K562 (cell line): Measurements from ENCODE around the gene VKORC1. TPM values are rescaled to one million over a fixed set of nuclear protein-coding genes. Genes with fewer than 3 reads are reported as not detected.
A peak's percentile ranks its signal among the peaks of the same experiment; 100 is the strongest.

Source experiments
- ATAC-seq: fragments of 200-7000 bp; cut with Tn5 transposase; 3 replicates; pipeline ENCODE4 v1.9.1; 2020; ENCODE audit warnings: moderate library complexity
- BruUV-seq: library from RNA; stranded (reverse); fragments of 400-500 nt; replicated peaks from 2 replicates; lab custom pipeline; 2021; lab: Mats Ljungman, UMichigan
- CTCF ChIA-PET: fragments of 300-600 bp; formaldehyde crosslinking; extraction: SDS; loops from one replicate; lab custom pipeline; 2021; ENCODE audit warnings: low intra/inter-chr PET ratio; lab: Yijun Ruan, JAX
- POLR2A ChIA-PET: fragments of 300-600, 350-650 bp; sonication (Branson Sonifier 250); formaldehyde crosslinking; extraction: SDS; loops from one replicate; lab custom pipeline; 2021; ENCODE audit warnings: antibody characterized with exemption, inconsistent platforms; lab: Yijun Ruan, JAX
- DNase-seq, 4 experiments: peaks; one replicate each; pipeline versions ENCODE4 v3.0.0 to v3.0.0-alpha.2; 2011 to 2018; ENCODE audit warnings: low spot score in 3 of 4, mixed read lengths in 3 of 4; ENCODE audit errors: extremely low read depth in 1 of 4
- FAIRE-seq: peaks from 2 replicates; lab custom pipeline; 2011; peaks lifted over from hg19 to GRCh38; lab: Jason Lieb, UNC
- H2AFZ ChIP-seq: 2 replicates; pipeline ENCODE4 v1.6.0; 2011; ENCODE audit warnings: low read depth, low read length, control low read depth, inconsistent platforms
- H3K27ac ChIP-seq: fragments of 200-600 bp; 3 replicates; pipeline ENCODE4 v1.8.0; 2011; ENCODE audit warnings: low read depth, mild to moderate bottlenecking, control low read depth, inconsistent platforms, low read length, moderate library complexity, mixed read lengths; ENCODE audit errors: extremely low read depth
- H3K27me3 ChIP-seq, 2 experiments: fragments of 300-600 bp in 1 of 2; 2 replicates in 1 of 2; 3 replicates in 1 of 2; pipeline versions ENCODE4 v1.6.0 to v1.8.0; 2011; ENCODE audit warnings: inconsistent platforms in 2 of 2, low read length in 2 of 2, mild to moderate bottlenecking in 1 of 2, mixed read lengths in 1 of 2, moderate library complexity in 1 of 2; ENCODE audit not compliant: control insufficient read depth in 2 of 2, insufficient read depth in 2 of 2
- H3K36me3 ChIP-seq: fragments of 300-600 bp; 3 replicates; pipeline ENCODE4 v1.8.0; 2011; ENCODE audit warnings: mild to moderate bottlenecking, low read length, inconsistent platforms; ENCODE audit not compliant: control insufficient read depth, insufficient read depth
- H3K4me1 ChIP-seq, 2 experiments: fragments of 200-600 bp in 1 of 2; replicated peaks in 1 of 2; 2 replicates in 1 of 2; 3 replicates in 1 of 2; pipeline versions ENCODE4 v1.5.1 to v1.8.0; 2011; ENCODE audit warnings: inconsistent platforms in 2 of 2, low read length in 2 of 2, mild to moderate bottlenecking in 1 of 2, mixed read lengths in 1 of 2, moderate library complexity in 1 of 2; ENCODE audit not compliant: control insufficient read depth in 2 of 2, insufficient read depth in 2 of 2
- H3K4me2 ChIP-seq: 2 replicates; pipeline ENCODE4 v1.6.1; 2011; ENCODE audit warnings: low read length, control low read depth, inconsistent platforms, mixed read lengths; ENCODE audit not compliant: insufficient read depth
- H3K4me3 ChIP-seq: fragments of 200-600 bp; sonication (generic), shearing (Covaris generic); 2 replicates; pipeline ENCODE4 v1.5.1; 2016; ENCODE audit warnings: control low read depth, inconsistent platforms
- H3K79me2 ChIP-seq: fragments of 200-600 bp; 3 replicates; pipeline ENCODE4 v1.8.0; 2011; ENCODE audit warnings: low read length, inconsistent platforms; ENCODE audit not compliant: control insufficient read depth, insufficient read depth
- H3K9ac ChIP-seq, 2 experiments: 2 replicates each; pipeline versions ENCODE4 v1.6.0 to v1.6.1; 2011; ENCODE audit warnings: low read depth in 2 of 2, low read length in 2 of 2, control low read depth in 1 of 2, inconsistent platforms in 1 of 2, mild to moderate bottlenecking in 1 of 2, mixed read lengths in 1 of 2; ENCODE audit not compliant: insufficient read depth in 1 of 2
- H3K9me1 ChIP-seq: one replicate; pipeline ENCODE4 v1.6.0; 2011; ENCODE audit warnings: inconsistent platforms, mild to moderate bottlenecking, low read length, moderate library complexity; ENCODE audit not compliant: control insufficient read depth, insufficient read depth
- H3K9me3 ChIP-seq: replicated peaks from 2 replicates; pipeline ENCODE4 v1.5.1; 2011; ENCODE audit warnings: low read depth, low read length, inconsistent platforms; ENCODE audit not compliant: control insufficient read depth, insufficient read depth
- H4K20me1 ChIP-seq: replicated peaks from 2 replicates; pipeline ENCODE4 v1.6.1; 2011; ENCODE audit warnings: low read length, inconsistent platforms, mixed read lengths; ENCODE audit not compliant: control insufficient read depth, insufficient read depth
- ARID1B ChIP-seq: fragments of 450-650 bp; IDR thresholded peaks from 2 replicates; pipeline ENCODE4 v1.6.1; 2016; ENCODE audit warnings: antibody characterized with exemption, mild to moderate bottlenecking, inconsistent platforms
- ATF3 ChIP-seq, 2 experiments: fragments of 450-650 bp in 1 of 2; sonication (generic) in 1 of 2; formaldehyde crosslinking in 1 of 2; IDR thresholded peaks in 1 of 2; conservative IDR thresholded peaks in 1 of 2; 2 replicates each; pipeline versions ENCODE4 v1.6.1 to v1.8.1; 2016 to 2023; ENCODE audit warnings: mild to moderate bottlenecking in 2 of 2, moderate library complexity in 2 of 2, inconsistent platforms in 1 of 2, missing genetic modification reagents in 1 of 2
- FOXK2 ChIP-seq, 2 experiments: fragments of 450-650 bp; IDR thresholded peaks in 1 of 2; conservative IDR thresholded peaks in 1 of 2; 2 replicates each; pipeline ENCODE4 v1.6.1; 2016; ENCODE audit warnings: low read depth in 2 of 2, mild to moderate bottlenecking in 1 of 2
- JUN ChIP-seq, 2 experiments: sonication (generic) in 1 of 2; formaldehyde crosslinking in 1 of 2; IDR thresholded peaks; 2 replicates each; pipeline versions ENCODE4 v1.6.1 to v1.8.0; 2012 to 2022; ENCODE audit warnings: borderline replicate concordance in 2 of 2, mild to moderate bottlenecking in 2 of 2, improper control_type of control experiment in 1 of 2, low read depth in 1 of 2, low read length in 1 of 2, missing genetic modification reagents in 1 of 2
- MNT ChIP-seq, 2 experiments: fragments of 450-650 bp; conservative IDR thresholded peaks; 2 replicates each; pipeline ENCODE4 v1.6.1; 2017; ENCODE audit warnings: mild to moderate bottlenecking in 2 of 2, moderate library complexity in 2 of 2
- MYNN ChIP-seq, 2 experiments: sonication (generic); formaldehyde crosslinking in 1 of 2; IDR thresholded peaks; 2 replicates each; pipeline versions ENCODE4 v1.5.0 to v1.6.1; 2016 to 2020; ENCODE audit warnings: antibody characterized with exemption in 1 of 2, missing genetic modification reagents in 1 of 2
- SOX6 ChIP-seq: fragments of 450-650 bp; IDR thresholded peaks from 2 replicates; pipeline ENCODE4 v1.6.1; 2014; ENCODE audit warnings: mild to moderate bottlenecking
- UBTF ChIP-seq, 2 experiments: IDR thresholded peaks; 2 replicates each; pipeline ENCODE4 v1.6.1; 2012; ENCODE audit warnings: improper control_type of control experiment in 2 of 2, low read depth in 2 of 2, low read length in 2 of 2, borderline replicate concordance in 1 of 2
- VEZF1 ChIP-seq: fragments of 200-800 bp; sonication (Bioruptor generic); IDR thresholded peaks from 2 replicates; pipeline ENCODE4 v1.6.1; 2017; ENCODE audit warnings: missing genetic modification characterization, missing compliant biosample characterization
- ZFP36 ChIP-seq: fragments of 150-350 bp; IDR thresholded peaks from 2 replicates; pipeline ENCODE4 v1.6.1; 2018; ENCODE audit warnings: low read length, low read depth; ENCODE audit not compliant: partially characterized antibody
- ZNF655 ChIP-seq: fragments of 250-450 bp; sonication (Bioruptor Pico); IDR thresholded peaks from 2 replicates; pipeline ENCODE4 v1.5.0; 2021
- WGBS: fragments of 100-300 bp; shearing (Covaris generic); methylation state at CpG from one replicate; pipeline ENCODE4 v1.1.6; 2016; ENCODE audit warnings: low coverage, mixed read lengths; ENCODE audit not compliant: insufficient coverage; ENCODE audit errors: missing lambda C conversion rate; 5-methylcytosine and 5-hydroxymethylcytosine counted together
- in situ Hi-C: fragments of 300-500 bp; cut with MboI; formaldehyde crosslinking; loops from 4 replicates; pipeline ENCODE4 v1.15.0; 2018; ENCODE audit warnings: inconsistent platforms, mixed read lengths
- intact Hi-C: fragments of 100-400 bp; cut with micrococcal nuclease; formaldehyde crosslinking; loops from 2 replicates; pipeline ENCODE4 v1.14.2; 2022
- polyA plus RNA-seq, 8 experiments: library from polyadenylated mRNA; depleted of rRNA in 4 of 8; stranded (reverse) in 5 of 8; unstranded in 3 of 8; fragments of >200 nt; fragmentation: Nextera tagmentation in 2 of 8; fragmentation: Illumina TruSeq in 1 of 8; extraction: Ambion mirVana in 2 of 8; extraction: Trizol in 1 of 8; gene quantifications; 2 replicates each; pipeline versions ENCODE4 v1.2.1 to v1.2.3, GENCODE V29; 2011 to 2014; ENCODE audit warnings: inconsistent platforms in 1 of 8, missing spikeins in 1 of 8
- total RNA-seq, 7 experiments: library from RNA; depleted of rRNA in 6 of 7; stranded (reverse); fragments of >200 nt in 6 of 7; fragmentation: Illumina TruSeq in 2 of 7; extraction: Trizol in 2 of 7; gene quantifications; 2 replicates each; pipeline versions ENCODE4 v1.2.1 to v1.2.3, GENCODE V29; 2011 to 2021; ENCODE audit warnings: low replicate concordance in 1 of 7

VKORC1 gene
- total and polyA plus RNA-seq, 9 of the 15 experiments (the other 6 are each of a cell fraction or from before 2014, with no cell fraction given): 30.0 to 119 (median 62.1) TPM

- Histone ChIP-seq H3K4me2 (no peak overlapping the region), H4K20me1 (no peaks in the 10 kb centered on the region), H3K4me3 (no peak overlapping the region), H3K27me3 (peaks cover 3 to 8% of the 10 kb centered on the region in 2 experiments; a peak in 3 of 5 replicates), H3K79me2 (no peaks in the 10 kb centered on the region), H3K9ac (no peak overlapping the region), H2AFZ (no peak overlapping the region), H3K9me1 (no peaks in the 10 kb centered on the region), H3K27ac (no peak overlapping the region), H3K9me3 (no peaks in the 10 kb centered on the region), H3K4me1 (peaks cover 0 to 3% of the 10 kb centered on the region in 2 experiments; a peak in 2 of 5 replicates), H3K36me3 (no peaks in the 10 kb centered on the region)
- peak; percentile 28 to 57 (median 35) for DNase-seq
- ATAC-seq: peak; percentile 38
- BruUV-seq: no TSS peak
- intact Hi-C loops (no loop called here), in situ Hi-C loops (no loop called here)
- POLR2A ChIA-PET: interaction anchor here (1.1 kb wide), 2 partner anchors 14 to 141 kb away, joined by 3 to 4 read pairs; no protein-coding TSS in a partner anchor
- peak; percentile 23 for FAIRE-seq
- 5% methylated on average over 2 of the region's 2 CpGs for WGBS
- CTCF ChIA-PET: no interaction called here
- TF ChIP-seq ZNF655 (CRISPR knock-in tag) (no peak), ATF3 (IDR thresholded peaks at IDR 0.05) (peak; percentile 69), ATF3 (CRISPR knock-in tag; conservative IDR thresholded peaks at IDR 0.05) (no peak), MYNN (IDR thresholded peaks at IDR 0.05) (peak; percentile 28; the same call in 1 of the 2 replicates), MYNN (CRISPR knock-in tag; IDR thresholded peaks at IDR 0.05) (no peak), ZFP36 (no peak), JUN (IDR thresholded peaks at IDR 0.05; ENCODE audit: borderline replicate concordance, low read depth, low read length) (peak; percentile 73), JUN (CRISPR knock-in tag; IDR thresholded peaks at IDR 0.05; ENCODE audit: borderline replicate concordance) (no peak), MNT (conservative IDR thresholded peaks at IDR 0.05) (0 out of 4 replicates have a peak, but pooled peaks of 1 of the 2 experiments have one; percentile 32), SOX6 (no peak), FOXK2 (conservative IDR thresholded peaks at IDR 0.05 in 1 of 2, IDR thresholded peaks at IDR 0.05 in 1 of 2; ENCODE audit: low read depth in 2 of 2) (peak; percentile 31 to 56; a peak in 1 of 4 replicates), ARID1B (peak; percentile 53; the same call in 1 of the 2 replicates), UBTF (IDR thresholded peaks at IDR 0.05; ENCODE audit: borderline replicate concordance in 1 of 2, low read depth in 2 of 2, low read length in 2 of 2) (no peak), VEZF1 (CRISPR knock-in tag) (peak; percentile 30; the same call in 1 of the 2 replicates)
Observed at GRCh38 chr16:31052114-31052513, 42.5 kb downstream of the VKORC1 start.
